Measurements from ENCODE around the gene FAM170A. TPM values are rescaled to one million over a fixed set of nuclear protein-coding genes. Genes with fewer than 3 reads are reported as not detected.

The FAM170A gene
- total and polyA plus RNA-seq, 9 of the 15 experiments (the other 6 are each of a cell fraction or from before 2014, with no cell fraction given), result 0.13 TPM; not detected in 8

DNA sequence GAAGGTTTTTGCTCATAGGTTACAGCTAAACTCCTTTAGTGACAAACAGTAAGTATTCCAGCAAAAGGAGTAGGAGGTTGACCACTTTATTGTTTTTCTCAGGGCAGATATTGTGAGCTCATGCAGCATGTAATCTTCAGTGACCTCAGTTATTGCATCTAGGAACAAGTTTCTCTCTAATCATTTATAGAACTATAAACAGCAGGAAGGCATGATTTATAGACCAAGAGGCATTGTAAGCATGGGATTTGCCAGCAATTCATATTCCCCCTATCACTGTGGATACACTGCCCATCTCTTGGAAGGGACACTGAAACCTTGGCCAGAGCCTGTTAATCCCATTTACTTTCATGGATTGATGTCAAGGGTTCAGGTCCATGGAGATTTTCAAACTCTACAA, 15.4 kb upstream of the FAM170A start:
- BruUV-seq (replicated peaks), result no TSS peak
- ChIA-PET CTCF (ENCODE audit: low intra/inter-chr PET ratio) (no interaction called here), POLR2A (no interaction called here)
- no peak for TF ChIP-seq TCF7L2 (IDR thresholded peaks at IDR 0.05; ENCODE audit: low read depth, low read length)
- no peak for TF ChIP-seq RBM25 (IDR thresholded peaks at IDR 0.05; ENCODE audit: low read depth, low read length, severe bottlenecking)
- TF ChIP-seq NR2C1 (IDR thresholded peaks at IDR 0.05), result no peak
- no peak for TF ChIP-seq NR2C1 (tag; IDR thresholded peaks at IDR 0.05)
- TF ChIP-seq TCFL5 (CRISPR knock-in tag; conservative IDR thresholded peaks at IDR 0.05), result no peak
- TF ChIP-seq, protein P1, sequence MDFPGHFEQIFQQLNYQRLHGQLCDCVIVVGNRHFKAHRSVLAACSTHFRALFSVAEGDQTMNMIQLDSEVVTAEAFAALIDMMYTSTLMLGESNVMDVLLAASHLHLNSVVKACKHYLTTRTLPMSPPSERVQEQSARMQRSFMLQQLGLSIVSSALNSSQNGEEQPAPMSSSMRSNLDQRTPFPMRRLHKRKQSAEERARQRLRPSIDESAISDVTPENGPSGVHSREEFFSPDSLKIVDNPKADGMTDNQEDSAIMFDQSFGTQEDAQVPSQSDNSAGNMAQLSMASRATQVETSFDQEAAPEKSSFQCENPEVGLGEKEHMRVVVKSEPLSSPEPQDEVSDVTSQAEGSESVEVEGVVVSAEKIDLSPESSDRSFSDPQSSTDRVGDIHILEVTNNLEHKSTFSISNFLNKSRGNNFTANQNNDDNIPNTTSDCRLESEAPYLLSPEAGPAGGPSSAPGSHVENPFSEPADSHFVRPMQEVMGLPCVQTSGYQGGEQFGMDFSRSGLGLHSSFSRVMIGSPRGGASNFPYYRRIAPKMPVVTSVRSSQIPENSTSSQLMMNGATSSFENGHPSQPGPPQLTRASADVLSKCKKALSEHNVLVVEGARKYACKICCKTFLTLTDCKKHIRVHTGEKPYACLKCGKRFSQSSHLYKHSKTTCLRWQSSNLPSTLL (IDR thresholded peaks at IDR 0.05), result no peak
- no peak for TF ChIP-seq TARDBP (IDR thresholded peaks at IDR 0.05)
- TF ChIP-seq, protein P2, sequence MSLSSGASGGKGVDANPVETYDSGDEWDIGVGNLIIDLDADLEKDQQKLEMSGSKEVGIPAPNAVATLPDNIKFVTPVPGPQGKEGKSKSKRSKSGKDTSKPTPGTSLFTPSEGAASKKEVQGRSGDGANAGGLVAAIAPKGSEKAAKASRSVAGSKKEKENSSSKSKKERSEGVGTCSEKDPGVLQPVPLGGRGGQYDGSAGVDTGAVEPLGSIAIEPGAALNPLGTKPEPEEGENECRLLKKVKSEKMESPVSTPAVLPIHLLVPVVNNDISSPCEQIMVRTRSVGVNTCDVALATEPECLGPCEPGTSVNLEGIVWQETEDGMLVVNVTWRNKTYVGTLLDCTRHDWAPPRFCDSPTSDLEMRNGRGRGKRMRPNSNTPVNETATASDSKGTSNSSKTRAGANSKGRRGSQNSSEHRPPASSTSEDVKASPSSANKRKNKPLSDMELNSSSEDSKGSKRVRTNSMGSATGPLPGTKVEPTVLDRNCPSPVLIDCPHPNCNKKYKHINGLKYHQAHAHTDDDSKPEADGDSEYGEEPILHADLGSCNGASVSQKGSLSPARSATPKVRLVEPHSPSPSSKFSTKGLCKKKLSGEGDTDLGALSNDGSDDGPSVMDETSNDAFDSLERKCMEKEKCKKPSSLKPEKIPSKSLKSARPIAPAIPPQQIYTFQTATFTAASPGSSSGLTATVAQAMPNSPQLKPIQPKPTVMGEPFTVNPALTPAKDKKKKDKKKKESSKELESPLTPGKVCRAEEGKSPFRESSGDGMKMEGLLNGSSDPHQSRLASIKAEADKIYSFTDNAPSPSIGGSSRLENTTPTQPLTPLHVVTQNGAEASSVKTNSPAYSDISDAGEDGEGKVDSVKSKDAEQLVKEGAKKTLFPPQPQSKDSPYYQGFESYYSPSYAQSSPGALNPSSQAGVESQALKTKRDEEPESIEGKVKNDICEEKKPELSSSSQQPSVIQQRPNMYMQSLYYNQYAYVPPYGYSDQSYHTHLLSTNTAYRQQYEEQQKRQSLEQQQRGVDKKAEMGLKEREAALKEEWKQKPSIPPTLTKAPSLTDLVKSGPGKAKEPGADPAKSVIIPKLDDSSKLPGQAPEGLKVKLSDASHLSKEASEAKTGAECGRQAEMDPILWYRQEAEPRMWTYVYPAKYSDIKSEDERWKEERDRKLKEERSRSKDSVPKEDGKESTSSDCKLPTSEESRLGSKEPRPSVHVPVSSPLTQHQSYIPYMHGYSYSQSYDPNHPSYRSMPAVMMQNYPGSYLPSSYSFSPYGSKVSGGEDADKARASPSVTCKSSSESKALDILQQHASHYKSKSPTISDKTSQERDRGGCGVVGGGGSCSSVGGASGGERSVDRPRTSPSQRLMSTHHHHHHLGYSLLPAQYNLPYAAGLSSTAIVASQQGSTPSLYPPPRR (CRISPR knock-in tag; IDR thresholded peaks at IDR 0.05; ENCODE audit: borderline replicate concordance), result no peak
- no peak for TF ChIP-seq FOXM1 (IDR thresholded peaks at IDR 0.05; ENCODE audit: low read depth)
- no peak for TF ChIP-seq FOXM1 (CRISPR knock-in tag; IDR thresholded peaks at IDR 0.05; ENCODE audit: low read depth)
- no peak for TF ChIP-seq BRF1 (IDR thresholded peaks at IDR 0.05; ENCODE audit: borderline replicate concordance, extremely low read depth, insufficient read length)
- TF ChIP-seq, protein P3, sequence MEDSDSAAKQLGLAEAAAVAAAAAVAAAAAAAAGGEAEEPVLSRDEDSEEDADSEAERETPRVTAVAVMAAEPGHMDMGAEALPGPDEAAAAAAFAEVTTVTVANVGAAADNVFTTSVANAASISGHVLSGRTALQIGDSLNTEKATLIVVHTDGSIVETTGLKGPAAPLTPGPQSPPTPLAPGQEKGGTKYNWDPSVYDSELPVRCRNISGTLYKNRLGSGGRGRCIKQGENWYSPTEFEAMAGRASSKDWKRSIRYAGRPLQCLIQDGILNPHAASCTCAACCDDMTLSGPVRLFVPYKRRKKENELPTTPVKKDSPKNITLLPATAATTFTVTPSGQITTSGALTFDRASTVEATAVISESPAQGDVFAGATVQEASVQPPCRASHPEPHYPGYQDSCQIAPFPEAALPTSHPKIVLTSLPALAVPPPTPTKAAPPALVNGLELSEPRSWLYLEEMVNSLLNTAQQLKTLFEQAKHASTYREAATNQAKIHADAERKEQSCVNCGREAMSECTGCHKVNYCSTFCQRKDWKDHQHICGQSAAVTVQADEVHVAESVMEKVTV (CRISPR knock-in tag; IDR thresholded peaks at IDR 0.05), result no peak
- Histone ChIP-seq H3K4me2 (ENCODE audit: insufficient read depth, low read length) (no peak overlapping the region), H3K27ac (ENCODE audit: extremely low read depth, low read depth, low read length) (no peak overlapping the region), H2AFZ (ENCODE audit: low read depth, low read length) (no peak overlapping the region), H3K9me3 (replicated peaks; ENCODE audit: control insufficient read depth, insufficient read depth, low read depth, low read length) (no peaks in the 10 kb centered on the region), H3K4me3 (no peak overlapping the region), H3K79me2 (ENCODE audit: control insufficient read depth, insufficient read depth, low read length) (no peaks in the 10 kb centered on the region), H4K20me1 (replicated peaks; ENCODE audit: control insufficient read depth, insufficient read depth, low read length) (no peaks in the 10 kb centered on the region), H3K9ac (ENCODE audit: insufficient read depth in 1 of 2, low read depth in 2 of 2, low read length in 2 of 2) (no peak overlapping the region), H3K9me1 (ENCODE audit: control insufficient read depth, insufficient read depth, low read length) (no peaks in the 10 kb centered on the region), H3K36me3 (ENCODE audit: control insufficient read depth, insufficient read depth, low read length) (no peaks in the 10 kb centered on the region), H3K27me3 (ENCODE audit: control insufficient read depth in 2 of 2, insufficient read depth in 2 of 2, low read length in 2 of 2) (no peaks in the 10 kb centered on the region), H3K4me1 (replicated peaks in 1 of 2; ENCODE audit: control insufficient read depth in 2 of 2, insufficient read depth in 2 of 2, low read length in 2 of 2) (no peaks in the 10 kb centered on the region)
- in situ Hi-C loops (cut with MboI), result no loop called here
- no peak for ATAC-seq
- intact Hi-C loops (cut with micrococcal nuclease), result no loop called here
- FAIRE-seq, result no peak
- no peak for DNase-seq (ENCODE audit: extremely low read depth in 1 of 4, low spot score in 3 of 4)

Data from K562 (cell line).